Body of pancreas (tissue), 4 donors: ENCODE measurements around the gene WDR86. TPM values are rescaled to one million over a fixed set of nuclear protein-coding genes. Genes with fewer than 3 reads are reported as not detected.

Experiments
- ATAC-seq: fragments of 150-250 bp; one replicate; pipeline ENCODE4 v1.9.1; 2016
- DNase-seq, 4 donors: peaks; one replicate each; pipeline ENCODE4 v3.0.0-alpha.2; 2019
- H3K27ac ChIP-seq, 4 donors: fragments of 200-600 bp; sonication (generic); 1 replicate in 3 of 4; 2 replicates in 1 of 4; pipeline versions ENCODE4 v1.5.1 to v1.6.1; 2016 to 2019; ENCODE audit warnings: mild to moderate bottlenecking in 1 of 4, mixed read lengths in 1 of 4, moderate library complexity in 1 of 4
- H3K27me3 ChIP-seq, 2 donors: fragments of 200-600 bp; sonication (generic); one replicate each; pipeline ENCODE4 v1.6.0; 2016; ENCODE audit warnings: mild to moderate bottlenecking in 1 of 2
- H3K36me3 ChIP-seq, 2 donors: fragments of 200-600 bp; sonication (generic); replicated peaks in 1 of 2; 2 replicates each; pipeline ENCODE4 v1.5.1; 2016; ENCODE audit warnings: low read depth in 2 of 2; ENCODE audit not compliant: insufficient read depth in 1 of 2
- H3K4me1 ChIP-seq: fragments of 200-600 bp; sonication (generic); one replicate; pipeline ENCODE4 v1.6.0; 2016
- H3K4me3 ChIP-seq, 2 donors: fragments of 200-600 bp; sonication (generic); 1 replicate in 1 of 2; 2 replicates in 1 of 2; pipeline ENCODE4 v1.5.1; 2016 to 2019
- H3K9me3 ChIP-seq, 3 donors: fragments of 200-600 bp; sonication (generic); 1 replicate in 2 of 3; 2 replicates in 1 of 3; pipeline ENCODE4 v1.5.1; 2016
- POLR2A ChIP-seq, 3 donors: fragments of 450-650 bp; IDR thresholded peaks; one replicate each; pipeline ENCODE4 v1.6.1; 2016; ENCODE audit warnings: antibody characterized with exemption in 3 of 3, mild to moderate bottlenecking in 2 of 3
- WGBS, 2 donors: methylation state at CpG; one replicate each; pipeline ENCODE4 v1.1.5; 2017; 5-methylcytosine and 5-hydroxymethylcytosine counted together
- intact Hi-C: fragments of 100-400 bp; cut with DNase I; formaldehyde crosslinking; loops from one replicate; pipeline ENCODE4 v1.15.1; 2023
- total RNA-seq, 2 donors: library from RNA; depleted of rRNA; stranded (reverse); fragments of >200 nt; gene quantifications; one replicate each; pipeline ENCODE4 v1.1.0, GENCODE V29; 2016
- TF ChIP-seq, protein P1 (sequence below), 7 experiments: fragments of 450-650 bp in 4 of 7; fragments of 200-600 bp in 3 of 7; sonication (generic) in 3 of 7; IDR thresholded peaks; one replicate each; pipeline ENCODE4 v1.5.1; 2016 to 2019; ENCODE audit warnings: antibody characterized with exemption in 7 of 7

Gene WDR86
- total RNA-seq, 2 donors from 2014 or later = 3.9 to 11.2 TPM

DNA sequence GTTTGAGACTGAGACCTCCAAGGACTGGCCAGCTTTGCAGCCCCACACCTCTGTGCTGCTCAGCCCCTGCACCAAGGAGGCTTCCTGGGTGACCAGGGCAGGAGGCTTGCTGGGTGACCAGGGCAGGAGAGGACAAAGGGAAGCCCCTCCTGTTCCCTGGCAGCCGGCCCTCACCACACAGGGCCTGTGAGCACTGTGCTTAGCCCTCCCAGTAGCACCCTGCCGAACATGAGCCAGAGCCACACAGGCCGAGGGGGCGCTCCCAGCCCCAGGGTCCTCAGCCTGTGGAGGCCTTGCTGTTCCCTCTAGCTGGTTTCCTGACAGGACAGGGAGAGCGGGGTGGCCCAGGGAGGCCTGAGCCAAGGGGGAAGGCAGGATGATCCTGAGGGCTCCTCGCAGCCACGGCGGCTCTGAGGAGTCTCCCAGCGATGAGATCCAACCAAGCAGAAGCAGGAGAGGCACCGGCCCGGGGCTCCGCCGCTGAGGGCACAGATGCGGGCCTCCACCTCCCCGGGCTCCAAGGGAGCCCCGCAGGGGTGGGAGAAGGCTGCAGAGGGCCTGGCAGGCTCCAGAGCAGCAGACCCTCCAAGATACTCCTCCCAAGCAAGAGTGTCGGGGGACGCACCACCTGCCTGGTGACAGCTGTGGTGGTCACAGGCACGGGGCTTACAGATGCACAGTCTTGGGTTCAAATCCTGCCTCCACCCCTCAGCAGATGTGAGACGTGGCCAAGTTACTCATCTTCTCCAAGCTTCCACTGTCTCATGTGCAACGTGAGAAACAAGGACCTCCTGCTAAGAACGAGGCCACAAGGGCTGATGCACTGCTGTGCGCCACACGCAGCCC is 22.5 kb downstream of the WDR86 start:
- TF ChIP-seq, protein P1, sequence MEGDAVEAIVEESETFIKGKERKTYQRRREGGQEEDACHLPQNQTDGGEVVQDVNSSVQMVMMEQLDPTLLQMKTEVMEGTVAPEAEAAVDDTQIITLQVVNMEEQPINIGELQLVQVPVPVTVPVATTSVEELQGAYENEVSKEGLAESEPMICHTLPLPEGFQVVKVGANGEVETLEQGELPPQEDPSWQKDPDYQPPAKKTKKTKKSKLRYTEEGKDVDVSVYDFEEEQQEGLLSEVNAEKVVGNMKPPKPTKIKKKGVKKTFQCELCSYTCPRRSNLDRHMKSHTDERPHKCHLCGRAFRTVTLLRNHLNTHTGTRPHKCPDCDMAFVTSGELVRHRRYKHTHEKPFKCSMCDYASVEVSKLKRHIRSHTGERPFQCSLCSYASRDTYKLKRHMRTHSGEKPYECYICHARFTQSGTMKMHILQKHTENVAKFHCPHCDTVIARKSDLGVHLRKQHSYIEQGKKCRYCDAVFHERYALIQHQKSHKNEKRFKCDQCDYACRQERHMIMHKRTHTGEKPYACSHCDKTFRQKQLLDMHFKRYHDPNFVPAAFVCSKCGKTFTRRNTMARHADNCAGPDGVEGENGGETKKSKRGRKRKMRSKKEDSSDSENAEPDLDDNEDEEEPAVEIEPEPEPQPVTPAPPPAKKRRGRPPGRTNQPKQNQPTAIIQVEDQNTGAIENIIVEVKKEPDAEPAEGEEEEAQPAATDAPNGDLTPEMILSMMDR (IDR thresholded peaks at IDR 0.05) = no peak
- TF ChIP-seq POLR2A (IDR thresholded peaks at IDR 0.05) = no peak
- ATAC-seq (no peak), DNase-seq (peak in 1 of 4 donors; percentile 7)
- H3K36me3 ChIP-seq = no peaks in the 10 kb centered on the region
- H3K9me3 ChIP-seq = no peaks in the 10 kb centered on the region
- no peaks in the 10 kb centered on the region for H3K27me3 ChIP-seq
- intact Hi-C loops = no loop called here
- WGBS, 2 donors = 80 to 89% methylated on average over 7 to 24 of the region's 24 CpGs
- peaks cover 7% of the 10 kb centered on the region for H3K4me1 ChIP-seq
- H3K4me3 ChIP-seq = no peak overlapping the region
- H3K27ac ChIP-seq = no peak overlapping the region

DNA sequence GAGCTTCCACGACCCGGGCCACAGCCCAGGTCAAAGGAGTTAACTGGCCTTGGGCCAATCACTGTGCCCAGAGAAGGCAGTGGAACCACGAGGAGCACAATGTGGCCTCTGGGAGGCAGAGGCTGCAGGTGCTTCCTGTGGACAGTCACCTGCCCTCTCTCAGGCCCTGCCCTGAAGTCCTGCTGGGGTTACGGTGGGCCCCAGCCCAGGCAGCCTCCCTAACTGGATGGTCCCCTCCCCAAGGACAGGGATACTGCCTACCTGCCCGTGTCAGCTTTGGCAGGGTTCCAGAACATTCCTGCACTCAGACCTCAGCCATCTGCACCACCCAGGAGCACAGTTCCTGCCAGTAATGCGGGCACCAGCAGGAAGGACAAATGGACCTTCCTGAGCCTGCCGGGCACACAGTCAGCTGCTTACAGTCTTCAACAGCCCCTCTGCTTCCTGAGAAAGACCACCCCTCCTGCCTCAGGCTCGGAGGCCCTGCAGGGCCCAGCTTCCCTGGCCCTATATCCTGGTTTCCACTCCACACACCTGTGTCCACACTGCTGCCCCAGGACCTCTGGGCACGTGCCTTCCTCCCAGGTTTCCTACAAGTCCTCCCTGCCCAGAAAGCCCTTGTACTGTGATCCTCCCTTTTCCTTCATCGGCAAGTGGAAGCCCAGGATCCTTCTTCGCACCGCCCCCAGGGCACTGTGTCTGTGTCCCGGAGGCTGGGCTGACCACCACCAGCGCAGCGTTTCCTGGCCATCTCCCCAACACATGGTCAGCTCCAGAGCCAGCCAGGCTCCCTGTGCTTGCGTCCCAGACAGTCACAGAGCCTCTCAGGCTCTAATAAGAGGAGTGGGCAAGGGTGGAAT is 23.3 kb downstream of the WDR86 start:
- Histone ChIP-seq H3K27me3 (no peaks in the 10 kb centered on the region), H3K4me1 (peaks cover 13% of the 10 kb centered on the region), H3K36me3 (no peaks in the 10 kb centered on the region), H3K9me3 (no peaks in the 10 kb centered on the region), H3K27ac (no peak overlapping the region), H3K4me3 (no peak overlapping the region)
- intact Hi-C loops = no loop called here
- 52 to 61% methylated on average over 11 to 16 of the region's 16 CpGs for WGBS, 2 donors
- no peak for TF ChIP-seq POLR2A (IDR thresholded peaks at IDR 0.05)
- TF ChIP-seq, protein P1 (IDR thresholded peaks at IDR 0.05) = no peak
- peak; percentile 58 for ATAC-seq
- DNase-seq = peak; percentile 39 to 67 (median 48)

DNA sequence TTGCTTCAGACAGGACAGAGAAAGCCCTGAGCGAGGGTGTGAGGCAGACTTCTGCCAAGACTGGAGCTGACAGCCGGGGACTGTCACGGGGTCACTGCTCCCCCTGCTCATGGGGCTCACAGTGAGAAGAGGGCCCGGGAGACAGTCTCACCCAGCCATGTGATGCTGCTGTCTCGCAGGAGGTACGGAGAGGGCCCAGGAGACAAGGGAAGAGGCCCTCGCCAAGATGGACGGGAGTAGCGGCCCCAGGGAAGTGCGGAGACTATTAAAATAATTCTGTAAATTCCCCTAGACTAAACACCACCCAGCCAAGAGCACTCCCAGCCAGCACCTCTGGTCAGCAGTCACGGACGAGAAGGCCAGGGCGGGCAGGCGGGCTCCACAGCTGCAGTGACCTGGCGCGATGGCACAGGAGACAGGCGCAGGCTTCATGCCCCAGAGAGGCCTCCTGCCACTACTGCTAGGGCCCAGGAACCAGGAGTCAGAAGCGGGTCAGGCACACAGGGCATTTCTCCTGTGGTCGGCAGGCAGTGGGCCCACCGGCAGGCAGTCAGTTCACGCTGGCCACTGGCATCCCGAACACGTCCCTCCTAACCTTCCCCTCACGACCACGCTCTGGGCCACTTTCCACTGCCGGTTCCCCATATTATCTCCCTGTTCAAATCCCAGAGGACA is 24.1 kb downstream of the WDR86 start:
- no peak overlapping the region for H3K27ac ChIP-seq
- WGBS, 2 donors = 85 to 89% methylated on average over 24 to 25 of the region's 26 CpGs

DNA sequence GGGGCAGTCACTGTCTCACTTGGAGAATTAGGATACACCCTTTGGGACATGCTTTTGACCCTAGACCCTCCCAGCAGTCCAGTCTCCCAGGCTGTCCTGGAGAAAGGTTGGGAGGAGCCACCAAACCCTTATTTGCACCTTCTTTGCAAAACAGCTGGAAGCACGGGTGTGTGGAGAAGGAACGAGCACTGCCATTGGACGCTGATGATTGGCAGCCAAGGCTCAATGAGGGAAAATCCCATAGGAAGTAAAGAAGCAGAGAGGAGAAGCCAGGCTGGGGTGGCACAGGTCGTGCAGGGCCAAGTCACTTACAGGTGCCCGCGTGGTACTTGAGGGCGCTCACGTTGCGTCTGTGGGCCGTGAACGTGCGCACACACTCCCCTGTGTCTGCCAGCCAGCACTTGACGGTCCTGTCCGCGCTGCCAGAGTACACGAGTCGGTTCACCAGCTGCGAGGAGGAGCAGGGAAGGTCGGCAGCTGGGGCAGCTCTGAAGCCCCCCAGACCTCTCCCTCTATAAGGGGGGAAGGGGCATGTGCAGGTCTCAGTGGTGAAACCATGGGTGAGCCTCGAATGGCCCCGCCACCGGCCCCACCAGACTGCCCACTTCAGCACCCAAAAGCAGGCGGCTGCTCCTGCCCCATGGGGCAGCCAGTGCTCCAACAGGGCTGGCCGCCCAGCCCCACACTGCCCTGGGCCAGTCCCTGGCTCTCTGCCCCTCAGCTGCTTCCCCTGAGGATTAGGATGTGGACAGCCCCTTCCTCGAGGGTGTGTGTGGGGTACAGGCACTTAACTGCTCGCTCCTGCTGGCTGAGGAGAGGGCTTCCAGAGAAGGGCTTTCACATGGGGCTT is 24.8 kb downstream of the WDR86 start:
- ATAC-seq (no peak), DNase-seq (no peak)
- intact Hi-C loops = no loop called here

More for the DNA sequence above, 24.1 kb downstream of the WDR86 start:
- H3K4me3 ChIP-seq = no peak overlapping the region
- no peaks in the 10 kb centered on the region for H3K27me3 ChIP-seq
- ATAC-seq (no peak), DNase-seq (no peak)
- no peaks in the 10 kb centered on the region for H3K9me3 ChIP-seq
- intact Hi-C loops = no loop called here
- no peak for TF ChIP-seq POLR2A (IDR thresholded peaks at IDR 0.05)
- TF ChIP-seq, protein P1 (IDR thresholded peaks at IDR 0.05) = no peak
- H3K4me1 ChIP-seq = peaks cover 18% of the 10 kb centered on the region
- no peaks in the 10 kb centered on the region for H3K36me3 ChIP-seq

More for the DNA sequence above, 24.8 kb downstream of the WDR86 start:
- H3K27ac ChIP-seq = no peak overlapping the region
- no peaks in the 10 kb centered on the region for H3K9me3 ChIP-seq
- WGBS, 2 donors = 89 to 92% methylated on average over 12 to 24 of the region's 26 CpGs
- H3K36me3 ChIP-seq = no peaks in the 10 kb centered on the region
- H3K27me3 ChIP-seq = no peaks in the 10 kb centered on the region
- peaks cover 18% of the 10 kb centered on the region for H3K4me1 ChIP-seq
- TF ChIP-seq, protein P1 (IDR thresholded peaks at IDR 0.05) = no peak
- TF ChIP-seq POLR2A (IDR thresholded peaks at IDR 0.05) = no peak
- H3K4me3 ChIP-seq = no peak overlapping the region
